ENCODE data around the gene KLRB1.

DNA sequence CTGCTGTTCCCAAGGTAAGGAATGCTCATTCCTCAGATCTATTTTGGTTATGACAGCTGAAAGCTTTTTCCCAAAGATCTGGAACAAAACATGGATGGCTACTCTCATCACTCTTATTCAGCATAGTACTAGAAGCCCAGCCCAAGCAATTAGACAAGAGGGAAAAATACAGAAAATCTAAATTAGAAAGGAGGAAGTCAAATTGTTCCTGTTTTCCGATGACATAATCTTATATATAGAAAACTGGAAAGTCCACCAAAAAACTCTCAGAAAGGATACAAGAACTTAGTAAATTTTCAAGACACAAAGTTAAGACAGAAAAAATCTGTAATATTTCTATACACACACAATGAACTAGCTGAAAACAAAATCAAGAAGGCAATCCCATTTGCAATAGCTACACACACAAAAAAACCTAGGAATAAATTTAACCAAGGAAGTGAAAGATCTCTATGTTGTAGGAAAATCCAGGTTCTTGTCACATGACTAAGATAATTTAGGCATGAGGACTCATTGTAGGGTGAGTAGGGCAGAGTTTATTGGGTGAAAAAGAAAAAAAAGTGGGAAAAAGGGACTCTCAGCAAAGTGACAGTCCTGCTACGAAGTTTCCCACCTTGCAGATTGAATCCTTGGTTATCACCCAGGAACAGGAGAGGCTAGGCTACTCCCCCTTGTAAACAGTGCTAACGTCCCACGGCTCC is 28.6 kb upstream of the KLRB1 start:
- TF ChIP-seq, protein P1, sequence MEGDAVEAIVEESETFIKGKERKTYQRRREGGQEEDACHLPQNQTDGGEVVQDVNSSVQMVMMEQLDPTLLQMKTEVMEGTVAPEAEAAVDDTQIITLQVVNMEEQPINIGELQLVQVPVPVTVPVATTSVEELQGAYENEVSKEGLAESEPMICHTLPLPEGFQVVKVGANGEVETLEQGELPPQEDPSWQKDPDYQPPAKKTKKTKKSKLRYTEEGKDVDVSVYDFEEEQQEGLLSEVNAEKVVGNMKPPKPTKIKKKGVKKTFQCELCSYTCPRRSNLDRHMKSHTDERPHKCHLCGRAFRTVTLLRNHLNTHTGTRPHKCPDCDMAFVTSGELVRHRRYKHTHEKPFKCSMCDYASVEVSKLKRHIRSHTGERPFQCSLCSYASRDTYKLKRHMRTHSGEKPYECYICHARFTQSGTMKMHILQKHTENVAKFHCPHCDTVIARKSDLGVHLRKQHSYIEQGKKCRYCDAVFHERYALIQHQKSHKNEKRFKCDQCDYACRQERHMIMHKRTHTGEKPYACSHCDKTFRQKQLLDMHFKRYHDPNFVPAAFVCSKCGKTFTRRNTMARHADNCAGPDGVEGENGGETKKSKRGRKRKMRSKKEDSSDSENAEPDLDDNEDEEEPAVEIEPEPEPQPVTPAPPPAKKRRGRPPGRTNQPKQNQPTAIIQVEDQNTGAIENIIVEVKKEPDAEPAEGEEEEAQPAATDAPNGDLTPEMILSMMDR (IDR thresholded peaks at IDR 0.05), result no peak
- TF ChIP-seq POLR2A (IDR thresholded peaks at IDR 0.05), result no peak

All from testis (tissue), 2 donors.